ENCODE measurements around the gene SLC26A1.

SLC26A1 gene

DNA sequence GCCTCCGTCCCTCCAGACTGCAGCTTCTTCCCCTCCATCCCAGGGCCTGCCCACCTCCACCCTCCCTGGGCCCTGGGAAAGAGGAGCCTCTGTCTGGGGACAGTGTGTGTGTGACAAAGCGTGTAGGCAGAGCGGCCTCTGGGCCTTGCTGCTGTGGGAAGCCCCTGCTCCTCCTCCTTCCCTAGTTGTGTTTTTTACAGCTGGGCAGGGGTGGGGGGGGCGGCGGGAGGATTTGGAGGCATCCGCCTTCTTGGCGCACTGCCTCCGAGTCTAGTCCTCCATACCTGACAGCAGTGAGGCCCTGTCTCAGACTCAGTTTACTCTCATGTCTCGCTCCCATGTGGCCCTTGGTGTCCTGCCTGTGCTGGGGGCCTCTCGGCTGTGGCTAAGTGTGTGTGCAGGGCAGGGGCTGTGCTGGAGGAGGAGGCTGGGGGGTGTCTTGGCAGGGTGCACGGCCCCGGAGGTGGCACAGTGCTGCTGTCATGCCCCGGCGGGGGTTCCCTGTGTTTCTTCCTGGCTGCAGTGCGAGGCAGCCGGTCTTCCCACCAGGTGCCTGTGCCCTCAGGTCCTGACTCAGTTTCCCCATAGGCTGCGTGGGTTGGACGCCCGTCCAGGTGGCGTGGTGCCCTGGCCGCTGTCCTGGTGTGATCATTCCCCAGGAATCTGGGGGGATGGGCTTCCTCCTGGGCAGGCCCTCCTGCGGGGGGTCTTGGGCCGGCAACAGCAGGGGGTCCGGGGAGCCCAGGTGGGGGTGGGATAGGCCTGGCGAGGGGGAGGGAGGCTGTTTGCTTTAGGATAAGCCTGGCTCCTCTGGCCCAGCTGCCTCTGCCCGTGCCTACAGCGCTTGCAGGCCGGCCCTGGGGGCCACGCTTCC lies 25.2 kb upstream of the SLC26A1 start:
- no peak overlapping the region for H3K4me3 ChIP-seq (ENCODE audit: low read depth, low read length)
- TF ChIP-seq, protein P1, sequence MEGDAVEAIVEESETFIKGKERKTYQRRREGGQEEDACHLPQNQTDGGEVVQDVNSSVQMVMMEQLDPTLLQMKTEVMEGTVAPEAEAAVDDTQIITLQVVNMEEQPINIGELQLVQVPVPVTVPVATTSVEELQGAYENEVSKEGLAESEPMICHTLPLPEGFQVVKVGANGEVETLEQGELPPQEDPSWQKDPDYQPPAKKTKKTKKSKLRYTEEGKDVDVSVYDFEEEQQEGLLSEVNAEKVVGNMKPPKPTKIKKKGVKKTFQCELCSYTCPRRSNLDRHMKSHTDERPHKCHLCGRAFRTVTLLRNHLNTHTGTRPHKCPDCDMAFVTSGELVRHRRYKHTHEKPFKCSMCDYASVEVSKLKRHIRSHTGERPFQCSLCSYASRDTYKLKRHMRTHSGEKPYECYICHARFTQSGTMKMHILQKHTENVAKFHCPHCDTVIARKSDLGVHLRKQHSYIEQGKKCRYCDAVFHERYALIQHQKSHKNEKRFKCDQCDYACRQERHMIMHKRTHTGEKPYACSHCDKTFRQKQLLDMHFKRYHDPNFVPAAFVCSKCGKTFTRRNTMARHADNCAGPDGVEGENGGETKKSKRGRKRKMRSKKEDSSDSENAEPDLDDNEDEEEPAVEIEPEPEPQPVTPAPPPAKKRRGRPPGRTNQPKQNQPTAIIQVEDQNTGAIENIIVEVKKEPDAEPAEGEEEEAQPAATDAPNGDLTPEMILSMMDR (IDR thresholded peaks at IDR 0.05; ENCODE audit: insufficient read depth, low read depth, low read length, missing control alignments), result no peak
- no peak for DNase-seq (ENCODE audit: low read depth)

DNA sequence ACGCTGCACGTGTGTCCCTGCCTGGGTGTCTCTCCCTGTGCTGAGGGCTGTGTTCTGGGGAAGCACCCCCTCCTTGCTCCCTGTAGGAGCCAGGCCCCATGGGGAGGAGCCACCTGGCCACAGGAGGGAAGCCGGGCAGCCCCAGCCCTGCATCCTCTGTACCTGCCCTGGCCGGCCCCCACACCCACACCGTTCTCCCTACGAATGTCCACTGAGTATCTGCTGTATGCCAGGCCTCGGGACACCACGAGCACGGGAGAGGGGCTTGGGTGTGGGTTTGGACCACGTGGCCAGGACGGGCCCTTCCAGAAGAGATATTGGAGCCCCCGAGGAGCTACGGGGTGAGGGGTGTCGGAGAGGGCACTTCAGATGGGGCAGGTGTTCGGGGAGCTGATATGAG lies 24.5 kb upstream of the SLC26A1 start:
- TF ChIP-seq, protein P1 (IDR thresholded peaks at IDR 0.05; ENCODE audit: insufficient read depth, low read depth, low read length, missing control alignments), result no peak
- no peak overlapping the region for H3K4me3 ChIP-seq (ENCODE audit: low read depth, low read length)
- no peak for DNase-seq (ENCODE audit: low read depth)

DNA sequence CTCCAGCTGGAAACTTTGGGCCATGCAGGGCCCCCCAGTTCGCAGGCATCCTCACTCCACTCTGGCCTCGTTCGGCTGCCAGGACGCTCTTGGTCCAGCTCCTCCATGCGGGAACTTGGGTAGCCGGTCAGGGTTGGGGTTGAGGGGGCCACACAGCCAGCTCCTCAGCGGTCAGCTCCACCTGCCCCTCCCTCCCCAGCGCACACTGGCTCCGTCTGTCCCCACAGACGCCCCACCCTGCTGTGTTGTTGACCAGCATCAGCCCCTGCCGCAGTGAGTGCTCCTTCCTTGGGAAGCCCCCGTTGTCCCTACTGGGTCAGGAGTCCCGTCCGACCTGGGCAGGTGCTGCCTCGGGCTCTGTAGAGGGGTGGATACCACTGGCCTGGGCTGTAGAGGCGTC lies 24.0 kb upstream of the SLC26A1 start:
- no peak for DNase-seq (ENCODE audit: low read depth)
- H3K4me3 ChIP-seq (ENCODE audit: low read depth, low read length), result no peak overlapping the region
- TF ChIP-seq, protein P1 (IDR thresholded peaks at IDR 0.05; ENCODE audit: insufficient read depth, low read depth, low read length, missing control alignments), result no peak

DNA sequence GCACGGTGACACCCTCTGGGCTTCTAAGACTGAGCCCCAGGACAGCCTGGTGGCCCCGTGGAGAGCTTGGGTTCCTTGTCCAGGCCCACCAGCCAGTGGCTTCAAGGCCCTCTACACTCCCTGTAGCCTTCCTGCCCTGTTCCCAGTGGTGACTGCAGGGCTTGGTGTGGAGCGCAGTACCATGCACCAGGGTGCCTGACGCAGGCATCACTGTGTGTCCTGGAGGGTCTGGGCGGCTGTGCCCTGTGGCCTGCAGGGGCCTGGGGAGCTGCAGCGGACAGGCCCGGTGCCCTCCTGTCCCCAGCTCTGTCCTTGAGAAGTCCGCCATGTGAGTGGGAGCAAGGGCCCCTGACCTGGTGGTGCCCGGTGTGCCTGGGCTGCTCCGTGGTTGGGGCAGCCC lies 22.5 kb upstream of the SLC26A1 start:
- no peak overlapping the region for H3K4me3 ChIP-seq (ENCODE audit: low read depth, low read length)
- TF ChIP-seq, protein P1 (IDR thresholded peaks at IDR 0.05; ENCODE audit: insufficient read depth, low read depth, low read length, missing control alignments), result no peak
- DNase-seq (ENCODE audit: low read depth), result no peak

DNA sequence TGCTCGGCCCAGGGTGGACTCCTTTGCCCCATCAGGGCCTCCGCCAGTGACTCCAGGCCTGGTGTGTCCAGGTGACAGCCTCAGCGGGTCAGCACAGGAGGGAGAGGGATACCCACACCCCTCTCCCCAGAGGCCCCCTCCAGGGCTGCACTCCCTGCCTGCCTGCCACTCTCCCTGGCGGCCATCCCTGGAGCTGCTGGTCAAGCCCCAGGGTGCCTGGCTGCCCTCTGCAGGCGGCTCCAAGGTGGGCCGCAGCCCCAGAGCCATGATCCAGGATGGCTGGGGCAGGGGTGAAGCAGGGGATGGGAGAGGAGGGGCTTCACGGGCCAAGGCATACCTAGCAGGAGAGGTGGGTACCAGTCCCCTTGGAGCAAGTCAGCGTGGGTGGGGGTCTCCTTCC lies 22.0 kb upstream of the SLC26A1 start:
- TF ChIP-seq, protein P1 (IDR thresholded peaks at IDR 0.05; ENCODE audit: insufficient read depth, low read depth, low read length, missing control alignments), result peak; percentile 2
- no peak overlapping the region for H3K4me3 ChIP-seq (ENCODE audit: low read depth, low read length)
- no peak for DNase-seq (ENCODE audit: low read depth)

DNA sequence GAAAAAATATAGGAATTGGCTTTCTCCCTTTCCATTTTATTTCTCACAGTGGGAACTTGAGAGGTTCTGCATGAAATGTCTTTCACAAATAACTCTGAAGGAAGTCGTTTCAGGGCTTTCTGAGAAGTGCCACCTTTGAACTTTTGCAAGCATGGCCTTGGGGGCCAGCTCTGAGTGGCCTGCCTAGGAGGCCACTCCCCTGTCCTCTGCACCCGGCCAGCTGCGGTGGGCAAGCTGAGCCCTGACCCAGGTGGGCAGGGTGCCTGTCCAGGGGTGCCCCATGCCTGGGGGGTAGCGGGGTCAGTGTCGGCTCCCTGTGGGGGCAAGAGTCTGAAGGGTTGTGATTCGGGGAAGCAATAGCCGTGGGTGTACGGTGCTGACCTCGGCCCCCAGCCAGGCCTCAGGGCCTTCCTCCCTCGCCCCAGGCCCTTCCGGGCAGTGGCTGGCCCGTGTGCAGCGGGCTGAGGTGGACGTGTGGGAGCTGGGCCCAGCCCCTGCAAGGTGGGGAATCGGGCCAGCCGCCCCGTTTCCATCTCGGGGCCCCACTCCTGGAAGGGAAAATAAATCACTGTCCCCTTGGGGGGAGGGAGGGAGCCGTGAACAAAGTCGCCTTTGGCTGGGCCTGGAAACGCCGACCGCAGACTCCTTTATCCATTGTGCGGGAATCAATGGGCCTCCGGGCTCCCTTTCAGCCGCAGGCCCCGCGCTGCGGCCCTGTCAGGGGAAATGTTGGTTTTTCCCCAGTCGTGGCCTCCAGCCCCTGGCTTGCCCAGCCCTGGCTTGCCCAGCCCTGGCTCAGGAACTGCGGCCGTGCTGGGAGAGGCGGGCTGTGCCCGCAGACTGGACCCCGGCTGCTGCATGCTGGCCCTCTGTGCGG lies 21.3 kb upstream of the SLC26A1 start:
- no peak overlapping the region for H3K4me3 ChIP-seq (ENCODE audit: low read depth, low read length)
- no peak for DNase-seq (ENCODE audit: low read depth)
- TF ChIP-seq, protein P1 (IDR thresholded peaks at IDR 0.05; ENCODE audit: insufficient read depth, low read depth, low read length, missing control alignments), result no peak
